PC-3 (cell line): Measurements from ENCODE around the gene GPR149.

ENCODE experiments used
- CTCF ChIP-seq: fragments of 300-600 bp; sonication (generic); conservative IDR thresholded peaks from 2 replicates; pipeline ENCODE4 v1.5.1; 2017; ENCODE audit warnings: antibody characterized with exemption, low read depth, mild to moderate bottlenecking, low read length
- EZH2phosphoT487 ChIP-seq: fragments of 300-600 bp; sonication (generic); IDR thresholded peaks from 2 replicates; pipeline ENCODE4 v1.6.1; 2018; ENCODE audit warnings: mild to moderate bottlenecking, antibody characterized with exemption, low read length, borderline replicate concordance

DNA sequence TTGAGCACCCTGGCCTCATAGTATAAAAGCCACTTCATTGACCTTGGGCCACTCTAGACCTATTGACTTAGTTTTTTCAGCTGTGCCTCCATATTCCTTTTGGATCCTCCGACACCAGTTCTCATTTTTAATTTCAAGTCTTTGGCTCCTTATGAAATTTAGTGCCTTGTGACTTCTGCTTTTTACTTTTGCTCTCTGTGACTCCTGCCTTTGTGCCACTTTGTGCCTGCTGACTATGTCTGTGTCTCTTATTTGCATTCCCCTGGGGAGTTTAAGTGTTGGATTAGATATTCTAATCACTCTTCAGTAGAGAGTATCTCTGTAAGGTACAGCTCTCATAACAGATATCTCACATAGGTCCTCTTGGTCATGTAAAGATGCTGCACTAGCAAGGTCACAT lies 39.6 kb upstream of the GPR149 start:
- TF ChIP-seq CTCF (no peak), EZH2phosphoT487 (no peak)
